HAP-1 (cell line): ENCODE data around the gene C1orf210.

ENCODE experiments used
- DNase-seq, 2 experiments: peaks; one replicate each; pipeline ENCODE4 v3.0.0-alpha.2; 2016 to 2020; ENCODE audit warnings: low spot score in 2 of 2
- H3K27me3 ChIP-seq: fragments of 250-450 bp; sonication (Bioruptor Pico); 2 replicates; pipeline ENCODE4 v1.5.1; 2020; ENCODE audit warnings: low read depth, mild to moderate bottlenecking, moderate library complexity
- H3K36me3 ChIP-seq: fragments of 250-450 bp; sonication (Bioruptor Pico); replicated peaks from 2 replicates; pipeline ENCODE4 v1.5.1; 2020; ENCODE audit warnings: mild to moderate bottlenecking
- H3K4me1 ChIP-seq: fragments of 250-450 bp; sonication (Bioruptor Pico); 2 replicates; pipeline ENCODE4 v1.5.1; 2020; ENCODE audit warnings: mild to moderate bottlenecking
- H3K4me3 ChIP-seq: fragments of 250-450 bp; sonication (Bioruptor Pico); 2 replicates; pipeline ENCODE4 v1.5.1; 2020; ENCODE audit warnings: mild to moderate bottlenecking, moderate library complexity
- H3K9me3 ChIP-seq: fragments of 250-450 bp; sonication (Bioruptor Pico); 2 replicates; pipeline ENCODE4 v1.5.1; 2020; ENCODE audit warnings: mild to moderate bottlenecking, moderate library complexity
- in situ Hi-C: fragments of 300-500 bp; cut with MboI; formaldehyde crosslinking; loops from 3 replicates; pipeline ENCODE4 v1.14.3; 2020; ENCODE audit warnings: low sequenced_read_pairs, inconsistent platforms, mixed read lengths

The C1orf210 gene

DNA sequence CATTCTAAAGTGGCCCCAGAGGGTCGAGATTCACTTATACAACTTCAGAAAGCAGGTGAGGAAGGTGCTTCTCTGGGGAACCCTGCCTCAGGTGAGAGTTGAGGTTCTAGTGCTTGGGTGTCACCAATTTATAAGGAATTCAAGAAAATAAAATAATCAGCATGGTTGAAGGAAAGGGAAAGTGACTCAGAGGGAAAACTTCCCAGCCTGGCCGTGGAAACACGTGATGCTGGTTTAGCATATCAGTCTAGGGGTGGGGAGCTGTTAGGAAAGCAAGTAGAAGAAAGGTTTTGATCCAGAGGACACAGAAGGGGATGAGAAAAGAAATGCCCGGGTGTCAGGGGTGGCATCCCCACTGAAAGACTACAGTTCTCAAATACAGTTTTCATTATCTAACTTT lies 53.3 kb downstream of the C1orf210 start:
- H3K27me3 ChIP-seq = no peaks in the 10 kb centered on the region
- in situ Hi-C loops = loop anchor here (25.0 kb wide), 1 partner anchor 830 kb away; no protein-coding TSS in a partner anchor
- no peaks in the 10 kb centered on the region for H3K4me1 ChIP-seq
- no peaks in the 10 kb centered on the region for H3K9me3 ChIP-seq
- H3K36me3 ChIP-seq = no peaks in the 10 kb centered on the region
- DNase-seq = no peak
- H3K4me3 ChIP-seq = no peak overlapping the region
